Large intestine (tissue), 3 donors: ENCODE data around the gene LDB2. TPM values are rescaled to one million over a fixed set of nuclear protein-coding genes. Genes with fewer than 3 reads are reported as not detected.

ENCODE experiments used
- DNase-seq, 2 donors: peaks; one replicate each; pipeline versions ENCODE4 v3.0.0 to v3.0.0-alpha.2; 2013
- H3K27ac ChIP-seq: one replicate; pipeline ENCODE4 v1.5.1; 2013; ENCODE audit warnings: low read length
- H3K27me3 ChIP-seq: 2 replicates; pipeline ENCODE4 v1.6.1; 2013; ENCODE audit warnings: low read length; ENCODE audit not compliant: control insufficient read depth, insufficient read depth
- H3K36me3 ChIP-seq: 2 replicates; pipeline ENCODE4 v1.6.1; 2013; ENCODE audit warnings: low read length; ENCODE audit not compliant: control insufficient read depth, insufficient read depth
- H3K4me1 ChIP-seq: one replicate; pipeline ENCODE4 v1.6.1; 2013; ENCODE audit warnings: low read length; ENCODE audit not compliant: control insufficient read depth, insufficient read depth
- H3K4me3 ChIP-seq: one replicate; pipeline ENCODE4 v1.5.1; 2013; ENCODE audit warnings: low read length
- H3K9me3 ChIP-seq: one replicate; pipeline ENCODE4 v1.6.1; 2013; ENCODE audit warnings: mild to moderate bottlenecking, low read depth, low read length, moderate library complexity; ENCODE audit not compliant: control insufficient read depth
- WGBS: methylation state at CpG from one replicate; pipeline ENCODE4 v1.1.5; 2013; ENCODE audit warnings: low lambda C conversion rate; ENCODE audit not compliant: insufficient coverage; 5-methylcytosine and 5-hydroxymethylcytosine counted together
- polyA plus RNA-seq: library from polyadenylated mRNA; unstranded; fragments of 120-200 nt; gene quantifications from one replicate; pipeline ENCODE4 v1.2.1, GENCODE V29; 2013

The LDB2 gene
- polyA plus RNA-seq, 1 donor = 17.2 TPM

GRCh38 chr4:16844816-16845586 is 53.4 kb downstream of the LDB2 start:
- Histone ChIP-seq H3K27me3 (no peaks in the 10 kb centered on the region), H3K27ac (no peak overlapping the region), H3K4me3 (no peak overlapping the region), H3K4me1 (no peaks in the 10 kb centered on the region), H3K36me3 (no peaks in the 10 kb centered on the region), H3K9me3 (no peaks in the 10 kb centered on the region)
- WGBS = 20% methylated on average over 1 of the region's 6 CpGs
- DNase-seq = peak in 1 of 2 donors; percentile 22

- 100% methylated on average over 1 of the region's 6 CpGs for WGBS
- Histone ChIP-seq H3K27me3 (no peaks in the 10 kb centered on the region), H3K36me3 (no peaks in the 10 kb centered on the region), H3K4me3 (no peak overlapping the region), H3K27ac (no peak overlapping the region), H3K4me1 (no peaks in the 10 kb centered on the region), H3K9me3 (no peaks in the 10 kb centered on the region)
- DNase-seq = peak in 1 of 2 donors; percentile 22
Observed at GRCh38 chr4:16843831-16844508, 54.5 kb downstream of the LDB2 start.

GRCh38 chr4:16838226-16838875 is 60.1 kb downstream of the LDB2 start:
- H3K27ac ChIP-seq = no peak overlapping the region
- H3K9me3 ChIP-seq = no peaks in the 10 kb centered on the region
- H3K27me3 ChIP-seq = no peaks in the 10 kb centered on the region
- WGBS = 60% methylated on average over 1 of the region's 4 CpGs
- no peaks in the 10 kb centered on the region for H3K4me1 ChIP-seq
- no peaks in the 10 kb centered on the region for H3K36me3 ChIP-seq
- DNase-seq = no peak
- no peak overlapping the region for H3K4me3 ChIP-seq

- no CpG with 5 or more reads among the region's 3 CpGs for WGBS
- DNase-seq = no peak
- Histone ChIP-seq H3K9me3 (no peaks in the 10 kb centered on the region), H3K27me3 (no peaks in the 10 kb centered on the region), H3K4me3 (no peak overlapping the region), H3K27ac (no peak overlapping the region), H3K4me1 (no peaks in the 10 kb centered on the region), H3K36me3 (no peaks in the 10 kb centered on the region)
Observed at GRCh38 chr4:16837475-16837874, 61.0 kb downstream of the LDB2 start.

GRCh38 chr4:16836324-16836723 is 62.1 kb downstream of the LDB2 start:
- no peaks in the 10 kb centered on the region for H3K9me3 ChIP-seq
- WGBS = 57% methylated on average over 2 of the region's 2 CpGs
- H3K4me1 ChIP-seq = no peaks in the 10 kb centered on the region
- H3K36me3 ChIP-seq = no peaks in the 10 kb centered on the region
- H3K4me3 ChIP-seq = no peak overlapping the region
- DNase-seq = no peak
- no peaks in the 10 kb centered on the region for H3K27me3 ChIP-seq
- no peak overlapping the region for H3K27ac ChIP-seq

GRCh38 chr4:16835597-16836247 is 62.7 kb downstream of the LDB2 start:
- no peak for DNase-seq
- WGBS = 100% methylated on average over 1 of the region's 2 CpGs
- Histone ChIP-seq H3K4me1 (no peaks in the 10 kb centered on the region), H3K9me3 (no peaks in the 10 kb centered on the region), H3K36me3 (no peaks in the 10 kb centered on the region), H3K4me3 (no peak overlapping the region), H3K27ac (no peak overlapping the region), H3K27me3 (no peaks in the 10 kb centered on the region)

GRCh38 chr4:16834814-16835213 is 63.6 kb downstream of the LDB2 start:
- H3K36me3 ChIP-seq = no peaks in the 10 kb centered on the region
- 100% methylated on average over 2 of the region's 2 CpGs for WGBS
- no peak overlapping the region for H3K27ac ChIP-seq

GRCh38 chr4:16833722-16834121 is 64.7 kb downstream of the LDB2 start:
- DNase-seq = no peak
- WGBS = no CpG with 5 or more reads among the region's 4 CpGs
- H3K4me3 ChIP-seq = no peak overlapping the region

More at GRCh38 chr4:16834814-16835213, 63.6 kb downstream of the LDB2 start:
- no peak overlapping the region for H3K4me3 ChIP-seq
- DNase-seq = no peak
- H3K4me1 ChIP-seq = no peaks in the 10 kb centered on the region
- H3K9me3 ChIP-seq = no peaks in the 10 kb centered on the region
- H3K27me3 ChIP-seq = no peaks in the 10 kb centered on the region

GRCh38 chr4:16830081-16830480 is 68.4 kb downstream of the LDB2 start:
- Histone ChIP-seq H3K27me3 (no peaks in the 10 kb centered on the region), H3K4me1 (no peaks in the 10 kb centered on the region), H3K4me3 (no peak overlapping the region), H3K36me3 (no peaks in the 10 kb centered on the region), H3K27ac (no peak overlapping the region), H3K9me3 (no peaks in the 10 kb centered on the region)
- WGBS = no CpG with 5 or more reads among the region's 3 CpGs
- no peak for DNase-seq

More at GRCh38 chr4:16833722-16834121, 64.7 kb downstream of the LDB2 start:
- no peaks in the 10 kb centered on the region for H3K27me3 ChIP-seq
- H3K27ac ChIP-seq = no peak overlapping the region
- no peaks in the 10 kb centered on the region for H3K36me3 ChIP-seq
- no peaks in the 10 kb centered on the region for H3K9me3 ChIP-seq
- H3K4me1 ChIP-seq = no peaks in the 10 kb centered on the region
